SK-N-SH (cell line): ENCODE data around the gene HIF1A. TPM values are rescaled to one million over a fixed set of nuclear protein-coding genes. Genes with fewer than 3 reads are reported as not detected.

Source experiments
- CTCF ChIA-PET: fragments of 300-600, 350-600 bp; formaldehyde crosslinking; extraction: SDS; loops from one replicate; lab custom pipeline; 2021; lab: Yijun Ruan, JAX
- POLR2A ChIA-PET: fragments of 350-600 bp; sonication (Branson Sonifier 250); formaldehyde crosslinking; extraction: SDS; loops from one replicate; lab custom pipeline; 2020; ENCODE audit warnings: antibody characterized with exemption, inconsistent platforms; lab: Yijun Ruan, JAX
- DNase-seq: peaks from one replicate; pipeline ENCODE4 v3.0.0; 2012
- H2AFZ ChIP-seq: fragments of 200-600 bp; sonication (generic); 2 replicates; pipeline ENCODE4 v1.8.1; 2016; ENCODE audit warnings: antibody characterized with exemption, mild to moderate bottlenecking, low read depth
- H3F3A ChIP-seq: fragments of 200-600 bp; sonication (generic); replicated peaks from 2 replicates; pipeline ENCODE3; 2016; ENCODE audit warnings: antibody characterized with exemption, mild to moderate bottlenecking; ENCODE audit not compliant: insufficient read depth
- H3K27ac ChIP-seq, 2 experiments: fragments of 200-500 bp in 1 of 2; fragments of 200-600 bp in 1 of 2; sonication (Bioruptor generic) in 1 of 2; sonication (generic), shearing (Covaris generic) in 1 of 2; 2 replicates each; pipeline versions ENCODE4 v1.5.1 to v1.6.1; 2014 to 2016; ENCODE audit warnings: low read depth in 2 of 2, inconsistent platforms in 1 of 2, low read length in 1 of 2, mild to moderate bottlenecking in 1 of 2, mixed read lengths in 1 of 2
- H3K27me3 ChIP-seq: fragments of 200-600 bp; sonication (generic), shearing (Covaris generic); 2 replicates; pipeline ENCODE4 v1.6.1; 2016; ENCODE audit warnings: mixed run types; ENCODE audit not compliant: insufficient read depth
- H3K36me3 ChIP-seq, 2 experiments: fragments of 200-500 bp in 1 of 2; fragments of 200-600 bp in 1 of 2; sonication (Bioruptor generic) in 1 of 2; sonication (generic) in 1 of 2; replicated peaks in 1 of 2; 2 replicates each; pipeline versions ENCODE3 to v1.5.1; 2014 to 2016; ENCODE audit warnings: low read length in 1 of 2, mild to moderate bottlenecking in 1 of 2; ENCODE audit not compliant: insufficient read depth in 2 of 2, control insufficient read depth in 1 of 2
- H3K4me1 ChIP-seq, 2 experiments: fragments of 200-500 bp in 1 of 2; fragments of 200-600 bp in 1 of 2; sonication (Bioruptor generic) in 1 of 2; sonication (generic), shearing (Covaris generic) in 1 of 2; 2 replicates each; pipeline versions ENCODE4 v1.5.1 to v1.6.1; 2014 to 2016; ENCODE audit warnings: low read depth in 1 of 2, low read length in 1 of 2, mixed run types in 1 of 2; ENCODE audit not compliant: insufficient read depth in 2 of 2, control insufficient read depth in 1 of 2
- H3K4me2 ChIP-seq: fragments of 200-600 bp; sonication (generic), shearing (Covaris generic); 2 replicates; pipeline ENCODE4 v1.6.1; 2017; ENCODE audit warnings: mixed run types
- H3K4me3 ChIP-seq, 2 experiments: fragments of 200-500 bp in 1 of 2; fragments of 200-600 bp in 1 of 2; sonication (Bioruptor generic) in 1 of 2; sonication (generic), shearing (Covaris generic) in 1 of 2; 2 replicates each; pipeline versions ENCODE4 v1.5.1 to v1.8.1; 2014 to 2016; ENCODE audit warnings: low read depth in 2 of 2, inconsistent platforms in 1 of 2, low read length in 1 of 2, mild to moderate bottlenecking in 1 of 2, mixed read lengths in 1 of 2, moderate library complexity in 1 of 2
- H3K79me2 ChIP-seq: fragments of 200-600 bp; sonication (generic); 2 replicates; pipeline ENCODE4 v1.8.1; 2017; ENCODE audit warnings: mild to moderate bottlenecking; ENCODE audit not compliant: insufficient read depth
- H3K9ac ChIP-seq: fragments of 200-600 bp; sonication (generic); 2 replicates; pipeline ENCODE4 v1.6.1; 2017; ENCODE audit warnings: mixed run types
- H3K9me2 ChIP-seq: fragments of 200-600 bp; sonication (generic); 2 replicates; pipeline ENCODE4 v1.6.1; 2017; ENCODE audit warnings: mixed run types
- H3K9me3 ChIP-seq: fragments of 200-600 bp; sonication (generic); 2 replicates; pipeline ENCODE4 v1.6.1; 2017; ENCODE audit warnings: mixed run types, mild to moderate bottlenecking, moderate library complexity
- H4K20me1 ChIP-seq: fragments of 200-600 bp; sonication (generic); 2 replicates; pipeline ENCODE4 v1.6.1; 2017; ENCODE audit warnings: mild to moderate bottlenecking, mixed run types; ENCODE audit not compliant: insufficient read depth
- CHD2 ChIP-seq: fragments of 150-350 bp; IDR thresholded peaks from 2 replicates; pipeline ENCODE4 v1.6.1; 2018; ENCODE audit warnings: low read length; ENCODE audit not compliant: partially characterized antibody
- ELF1 ChIP-seq: IDR thresholded peaks from 2 replicates; pipeline ENCODE4 v1.4.0; 2012
- FOSL2 ChIP-seq: IDR thresholded peaks from 2 replicates; pipeline ENCODE4 v1.4.0; 2012; ENCODE audit warnings: low read depth, mild to moderate bottlenecking, moderate library complexity, borderline replicate concordance
- FOXM1 ChIP-seq: IDR thresholded peaks from 2 replicates; pipeline ENCODE4 v1.4.0; 2012; ENCODE audit warnings: low read depth, mild to moderate bottlenecking
- MEF2A ChIP-seq: IDR thresholded peaks from 2 replicates; pipeline ENCODE4 v1.4.0; 2012; ENCODE audit warnings: low read depth, borderline replicate concordance
- RAD21 ChIP-seq: IDR thresholded peaks from 2 replicates; pipeline ENCODE4 v1.6.1; 2012; ENCODE audit warnings: mild to moderate bottlenecking, low read length
- RFX5 ChIP-seq: IDR thresholded peaks from 2 replicates; pipeline ENCODE4 v1.6.1; 2012; ENCODE audit warnings: mild to moderate bottlenecking, improper control_type of control experiment, low read length
- SIN3A ChIP-seq: IDR thresholded peaks from 2 replicates; pipeline ENCODE4 v1.6.1; 2012; ENCODE audit warnings: low read depth, mild to moderate bottlenecking, low read length, moderate library complexity, borderline replicate concordance
- SMC3 ChIP-seq: IDR thresholded peaks from 2 replicates; pipeline ENCODE4 v1.6.1; 2012; ENCODE audit warnings: low read depth, low read length, improper control_type of control experiment
- TCF12 ChIP-seq: IDR thresholded peaks from 2 replicates; pipeline ENCODE4 v1.4.0; 2012
- USF1 ChIP-seq: IDR thresholded peaks from 2 replicates; pipeline ENCODE4 v1.4.0; 2012; ENCODE audit warnings: low read depth, borderline replicate concordance
- WGBS: methylation state at CpG from one replicate; pipeline ENCODE4 v1.1.6; 2017; ENCODE audit warnings: low lambda C conversion rate; 5-methylcytosine and 5-hydroxymethylcytosine counted together
- polyA plus RNA-seq, 3 experiments: library from polyadenylated mRNA; depleted of rRNA; stranded (reverse); fragments of >200 nt; gene quantifications; 2 replicates each; pipeline ENCODE4 v1.2.3, GENCODE V29; 2012
- TF ChIP-seq, protein P1 (sequence below): fragments of 150-350 bp; IDR thresholded peaks from 2 replicates; pipeline ENCODE4 v1.6.1; 2017; ENCODE audit warnings: antibody characterized with exemption, low read length, low read depth, borderline replicate concordance
- TF ChIP-seq, protein P2 (sequence below): IDR thresholded peaks from 2 replicates; pipeline ENCODE4 v1.4.0; 2012; ENCODE audit warnings: low read depth
- TF ChIP-seq, protein P3 (sequence below): fragments of 200-600 bp; sonication (generic); IDR thresholded peaks from 2 replicates; pipeline ENCODE4 v1.6.1; 2017; ENCODE audit warnings: antibody characterized with exemption, mild to moderate bottlenecking, moderate library complexity

The HIF1A gene
- polyA plus RNA-seq, 1 of the 3 experiments (the other 2 are of a cell fraction), result 20.8 TPM

DNA sequence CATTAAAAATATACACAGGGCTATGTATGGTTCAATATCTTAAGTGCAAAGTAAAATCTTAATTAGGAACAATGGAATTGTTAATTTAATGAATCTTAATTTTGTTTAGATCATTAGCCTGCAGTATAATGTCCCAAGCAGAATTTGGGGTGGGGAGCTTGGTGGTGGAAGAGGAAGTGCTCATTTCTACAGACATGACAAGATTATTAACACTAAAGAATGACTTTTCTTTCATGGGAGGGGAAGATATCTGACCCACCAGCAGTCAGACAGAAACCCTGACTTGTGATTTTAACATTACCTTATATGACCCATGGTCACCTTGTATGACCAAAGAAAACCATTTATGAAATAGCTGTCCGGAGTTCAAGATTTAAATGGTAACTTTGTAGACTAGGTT, 41.3 kb upstream of the HIF1A start:
- Histone ChIP-seq H3K4me2 (no peak overlapping the region; the same call in 1 of the 2 replicates), H3F3A (peaks cover 6% of the 10 kb centered on the region), H3K4me3 (no peak overlapping the region), H3K9ac (no peak overlapping the region), H3K79me2 (no peaks in the 10 kb centered on the region), H3K36me3 (no peaks in the 10 kb centered on the region), H3K27me3 (no peaks in the 10 kb centered on the region), H3K9me3 (no peaks in the 10 kb centered on the region)
- DNase-seq, result no peak
- WGBS, result 96% methylated on average over 1 of the region's 1 CpG
- TF ChIP-seq, protein P1, sequence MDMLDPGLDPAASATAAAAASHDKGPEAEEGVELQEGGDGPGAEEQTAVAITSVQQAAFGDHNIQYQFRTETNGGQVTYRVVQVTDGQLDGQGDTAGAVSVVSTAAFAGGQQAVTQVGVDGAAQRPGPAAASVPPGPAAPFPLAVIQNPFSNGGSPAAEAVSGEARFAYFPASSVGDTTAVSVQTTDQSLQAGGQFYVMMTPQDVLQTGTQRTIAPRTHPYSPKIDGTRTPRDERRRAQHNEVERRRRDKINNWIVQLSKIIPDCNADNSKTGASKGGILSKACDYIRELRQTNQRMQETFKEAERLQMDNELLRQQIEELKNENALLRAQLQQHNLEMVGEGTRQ, result no peak
- TF ChIP-seq ELF1 (no peak), USF1 (no peak), TCF12 (no peak), SIN3A (no peak), FOXM1 (no peak), CHD2 (no peak), SMC3 (no peak), MEF2A (no peak), RAD21 (no peak), FOSL2 (no peak)
- TF ChIP-seq, protein P2, sequence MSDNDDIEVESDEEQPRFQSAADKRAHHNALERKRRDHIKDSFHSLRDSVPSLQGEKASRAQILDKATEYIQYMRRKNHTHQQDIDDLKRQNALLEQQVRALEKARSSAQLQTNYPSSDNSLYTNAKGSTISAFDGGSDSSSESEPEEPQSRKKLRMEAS, result no peak
- TF ChIP-seq, protein P3, sequence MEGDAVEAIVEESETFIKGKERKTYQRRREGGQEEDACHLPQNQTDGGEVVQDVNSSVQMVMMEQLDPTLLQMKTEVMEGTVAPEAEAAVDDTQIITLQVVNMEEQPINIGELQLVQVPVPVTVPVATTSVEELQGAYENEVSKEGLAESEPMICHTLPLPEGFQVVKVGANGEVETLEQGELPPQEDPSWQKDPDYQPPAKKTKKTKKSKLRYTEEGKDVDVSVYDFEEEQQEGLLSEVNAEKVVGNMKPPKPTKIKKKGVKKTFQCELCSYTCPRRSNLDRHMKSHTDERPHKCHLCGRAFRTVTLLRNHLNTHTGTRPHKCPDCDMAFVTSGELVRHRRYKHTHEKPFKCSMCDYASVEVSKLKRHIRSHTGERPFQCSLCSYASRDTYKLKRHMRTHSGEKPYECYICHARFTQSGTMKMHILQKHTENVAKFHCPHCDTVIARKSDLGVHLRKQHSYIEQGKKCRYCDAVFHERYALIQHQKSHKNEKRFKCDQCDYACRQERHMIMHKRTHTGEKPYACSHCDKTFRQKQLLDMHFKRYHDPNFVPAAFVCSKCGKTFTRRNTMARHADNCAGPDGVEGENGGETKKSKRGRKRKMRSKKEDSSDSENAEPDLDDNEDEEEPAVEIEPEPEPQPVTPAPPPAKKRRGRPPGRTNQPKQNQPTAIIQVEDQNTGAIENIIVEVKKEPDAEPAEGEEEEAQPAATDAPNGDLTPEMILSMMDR, result no peak
- TF ChIP-seq, all 33 proteins: peak for 0
- Histone ChIP-seq H3K27ac (no peak overlapping the region), H3K9me2 (no peaks in the 10 kb centered on the region), H2AFZ (no peak overlapping the region), H3K4me1 (peaks cover 3 to 8% of the 10 kb centered on the region in 2 experiments; a peak in 1 of 4 replicates), H4K20me1 (no peaks in the 10 kb centered on the region)
- POLR2A ChIA-PET, result no interaction called here
- CTCF ChIA-PET, result interaction anchor here (1.0 kb wide), 1 partner anchor 76 kb away, joined by 3 read pairs; no protein-coding TSS in a partner anchor

DNA sequence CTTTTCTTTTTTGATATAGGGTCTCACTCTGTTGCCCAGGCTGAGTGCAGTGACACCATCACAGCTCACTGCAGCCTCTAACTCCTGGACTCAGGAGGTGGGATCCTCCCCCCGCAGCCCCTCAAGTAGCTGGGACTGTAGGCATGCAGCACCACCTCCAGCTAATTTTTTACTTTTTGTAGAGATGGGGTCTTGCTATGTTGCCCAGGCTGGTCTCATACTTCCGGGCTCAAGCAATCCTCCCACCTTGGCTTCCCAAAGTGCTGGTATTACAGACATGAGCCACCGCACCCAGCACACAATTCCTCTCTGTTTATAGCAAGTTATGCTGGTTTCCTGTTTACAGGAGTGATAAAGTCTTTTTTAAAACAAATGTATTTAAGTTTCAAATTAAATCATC, 39.5 kb upstream of the HIF1A start:
- no peak for DNase-seq
- Histone ChIP-seq H3K4me2 (no peak overlapping the region), H3K9me3 (no peaks in the 10 kb centered on the region), H3K36me3 (no peaks in the 10 kb centered on the region), H3K79me2 (no peaks in the 10 kb centered on the region), H3K4me3 (no peak overlapping the region), H3F3A (peaks cover 6% of the 10 kb centered on the region), H3K9me2 (no peaks in the 10 kb centered on the region), H2AFZ (no peak overlapping the region), H3K9ac (no peak overlapping the region), H3K27me3 (no peaks in the 10 kb centered on the region), H4K20me1 (no peaks in the 10 kb centered on the region), H3K27ac (no peak overlapping the region), H3K4me1 (peaks cover 3 to 8% of the 10 kb centered on the region in 2 experiments; a peak in 1 of 4 replicates)
- ChIA-PET POLR2A (interaction anchor here (0.9 to 1.0 kb wide), 2 partner anchors 23 to 39 kb away, joined by 3 to 4 read pairs; partner anchors contain the start of gene HIF1A), CTCF (no interaction called here)
- TF ChIP-seq FOXM1, result no peak
- TF ChIP-seq RFX5, result no peak
- WGBS, result 94% methylated on average over 3 of the region's 3 CpGs
